WTC11 (cell line): ENCODE results near the gene C20orf144. TPM values are rescaled to one million over a fixed set of nuclear protein-coding genes. Genes with fewer than 3 reads are reported as not detected.

Experiments
- ATF1 ChIP-seq: sonication (generic); formaldehyde crosslinking; IDR thresholded peaks from 2 replicates; pipeline ENCODE4 v1.8.1; 2023; ENCODE audit warnings: mild to moderate bottlenecking, moderate library complexity, missing genetic modification reagents
- CBFB ChIP-seq: sonication (generic); formaldehyde crosslinking; IDR thresholded peaks from 2 replicates; pipeline ENCODE4 v1.8.1; 2022; ENCODE audit warnings: mild to moderate bottlenecking, low read depth, missing genetic modification reagents
- CREM ChIP-seq: sonication (generic); formaldehyde crosslinking; IDR thresholded peaks from 2 replicates; pipeline ENCODE4 v1.8.1; 2022; ENCODE audit warnings: mild to moderate bottlenecking, missing genetic modification reagents, moderate library complexity
- FOXK1 ChIP-seq: sonication (generic); formaldehyde crosslinking; IDR thresholded peaks from 2 replicates; pipeline ENCODE4 v1.8.0; 2022; ENCODE audit warnings: mild to moderate bottlenecking, moderate library complexity, missing genetic modification reagents
- FOXP1 ChIP-seq: sonication (generic); formaldehyde crosslinking; IDR thresholded peaks from 2 replicates; pipeline ENCODE4 v1.8.0; 2022; ENCODE audit warnings: missing genetic modification reagents, mild to moderate bottlenecking, moderate library complexity, borderline replicate concordance
- GABPB1 ChIP-seq: sonication (generic); formaldehyde crosslinking; IDR thresholded peaks from 2 replicates; pipeline ENCODE4 v1.8.1; 2023; ENCODE audit warnings: mild to moderate bottlenecking, missing genetic modification reagents
- GRHL2 ChIP-seq: fragments of 250-450 bp; sonication (Bioruptor Pico); IDR thresholded peaks from 2 replicates; pipeline ENCODE4 v1.8.0; 2022; ENCODE audit warnings: mild to moderate bottlenecking, moderate library complexity; ENCODE audit not compliant: insufficient replicate concordance, severe bottlenecking
- JUN ChIP-seq: sonication (generic); formaldehyde crosslinking; IDR thresholded peaks from 2 replicates; pipeline ENCODE4 v1.8.0; 2023; ENCODE audit warnings: mild to moderate bottlenecking, missing genetic modification reagents
- NR1H2 ChIP-seq: sonication (generic); formaldehyde crosslinking; IDR thresholded peaks from 2 replicates; pipeline ENCODE4 v1.9.0; 2021; ENCODE audit warnings: mild to moderate bottlenecking, moderate library complexity, missing genetic modification reagents
- NR2C2 ChIP-seq: sonication (generic); formaldehyde crosslinking; IDR thresholded peaks from 2 replicates; pipeline ENCODE4 v1.8.0; 2022; ENCODE audit warnings: mild to moderate bottlenecking, missing genetic modification reagents
- RELA ChIP-seq: sonication (generic); formaldehyde crosslinking; IDR thresholded peaks from 2 replicates; pipeline ENCODE4 v1.8.1; 2022; ENCODE audit warnings: missing genetic modification reagents, mild to moderate bottlenecking, borderline replicate concordance
- RORB ChIP-seq: fragments of 250-450 bp; sonication (Bioruptor Pico); IDR thresholded peaks from 2 replicates; pipeline ENCODE4 v1.9.0; 2021; ENCODE audit warnings: mild to moderate bottlenecking
- TEAD1 ChIP-seq: sonication (generic); formaldehyde crosslinking; IDR thresholded peaks from 2 replicates; pipeline ENCODE4 v1.8.0; 2022; ENCODE audit warnings: mild to moderate bottlenecking, missing genetic modification reagents
- TEAD4 ChIP-seq: sonication (generic); formaldehyde crosslinking; IDR thresholded peaks from 2 replicates; pipeline ENCODE4 v1.8.0; 2022; ENCODE audit warnings: mild to moderate bottlenecking, missing genetic modification reagents
- TP53 ChIP-seq: sonication (generic); formaldehyde crosslinking; IDR thresholded peaks from 2 replicates; pipeline ENCODE4 v1.8.1; 2023; ENCODE audit warnings: mild to moderate bottlenecking, missing genetic modification reagents
- ZBTB21 ChIP-seq: sonication (generic); formaldehyde crosslinking; IDR thresholded peaks from 2 replicates; pipeline ENCODE4 v1.8.1; 2023; ENCODE audit warnings: mild to moderate bottlenecking, missing genetic modification reagents, borderline replicate concordance
- ZNF232 ChIP-seq: sonication (generic); formaldehyde crosslinking; IDR thresholded peaks from 2 replicates; pipeline ENCODE4 v1.8.0; 2022; ENCODE audit warnings: mild to moderate bottlenecking, missing genetic modification reagents
- ZNF396 ChIP-seq: fragments of 250-450 bp; sonication (Bioruptor Pico); IDR thresholded peaks from 2 replicates; pipeline ENCODE4 v1.8.0; 2021; ENCODE audit warnings: mild to moderate bottlenecking, moderate library complexity, borderline replicate concordance
- ZNF671 ChIP-seq: fragments of 250-450 bp; sonication (Bioruptor Pico); IDR thresholded peaks from 2 replicates; pipeline ENCODE4 v1.8.0; 2021; ENCODE audit warnings: mild to moderate bottlenecking
- total RNA-seq: library from RNA; stranded (reverse); gene quantifications from 3 replicates; pipeline ENCODE4 v1.2.3, GENCODE V29; 2021
- TF ChIP-seq, protein P1 (sequence below): sonication (generic); formaldehyde crosslinking; IDR thresholded peaks from 2 replicates; pipeline ENCODE4 v1.8.0; 2023; ENCODE audit warnings: missing genetic modification reagents
- TF ChIP-seq, protein P2 (sequence below): sonication (generic); formaldehyde crosslinking; IDR thresholded peaks from 2 replicates; pipeline ENCODE4 v1.8.1; 2023; ENCODE audit warnings: mild to moderate bottlenecking, missing genetic modification reagents, moderate library complexity
- TF ChIP-seq, protein P3 (sequence below): sonication (generic); formaldehyde crosslinking; IDR thresholded peaks from 2 replicates; pipeline ENCODE4 v1.8.1; 2023; ENCODE audit warnings: mild to moderate bottlenecking, missing genetic modification reagents
- TF ChIP-seq, protein P4 (sequence below): fragments of 200-600 bp; IDR thresholded peaks from 2 replicates; pipeline ENCODE4 v1.8.0; 2022; ENCODE audit warnings: antibody characterized with exemption
- TF ChIP-seq, protein P5 (sequence below): sonication (generic); formaldehyde crosslinking; IDR thresholded peaks from 2 replicates; pipeline ENCODE4 v1.8.1; 2023; ENCODE audit warnings: mild to moderate bottlenecking, missing genetic modification reagents, moderate library complexity
- TF ChIP-seq, protein P6 (sequence below): sonication (generic); formaldehyde crosslinking; IDR thresholded peaks from 2 replicates; pipeline ENCODE4 v1.8.1; 2022; ENCODE audit warnings: mild to moderate bottlenecking, moderate library complexity, missing genetic modification reagents
- TF ChIP-seq, protein P7 (sequence below): sonication (generic); formaldehyde crosslinking; IDR thresholded peaks from 2 replicates; pipeline ENCODE4 v1.8.0; 2022; ENCODE audit warnings: mild to moderate bottlenecking, missing genetic modification reagents
- TF ChIP-seq, protein P8 (sequence below): sonication (generic); formaldehyde crosslinking; conservative IDR thresholded peaks from 2 replicates; pipeline ENCODE4 v1.8.1; 2022; ENCODE audit warnings: mild to moderate bottlenecking, missing genetic modification reagents
- TF ChIP-seq, protein P9 (sequence below): sonication (generic); formaldehyde crosslinking; IDR thresholded peaks from 2 replicates; pipeline ENCODE4 v1.8.1; 2023; ENCODE audit warnings: mild to moderate bottlenecking, missing genetic modification reagents
- TF ChIP-seq, protein P10 (sequence below): sonication (generic); formaldehyde crosslinking; IDR thresholded peaks from 2 replicates; pipeline ENCODE4 v1.8.0; 2022; ENCODE audit warnings: missing genetic modification reagents

Gene C20orf144
- total RNA-seq, 1 experiment from 2014 or later = 0.09 TPM

DNA sequence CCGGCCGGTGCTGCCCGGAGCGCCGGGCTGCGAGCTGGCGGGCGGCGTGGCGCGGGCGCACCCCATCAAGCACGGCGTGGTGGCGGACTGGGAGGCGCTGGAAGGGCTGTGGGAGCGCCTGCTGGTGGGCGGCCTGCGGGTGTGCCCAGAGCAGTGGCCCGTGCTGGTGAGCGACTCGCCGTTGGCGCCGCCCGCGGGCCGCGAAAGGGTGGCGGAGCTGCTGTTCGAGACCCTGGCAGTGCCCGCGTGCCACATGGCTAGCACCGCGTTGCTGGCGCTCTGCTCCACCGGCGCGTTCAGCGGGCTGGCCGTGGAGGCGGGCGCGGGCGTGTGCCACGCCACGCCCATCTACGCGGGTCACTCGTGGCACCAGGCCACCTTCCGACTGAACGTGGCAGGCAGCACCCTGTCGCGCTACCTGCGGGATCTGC lies 5.1 kb downstream of the C20orf144 start (continued):
- TF ChIP-seq CBFB = no peak
- no peak for TF ChIP-seq TEAD4 (CRISPR knock-in tag)
- TF ChIP-seq, protein P1, sequence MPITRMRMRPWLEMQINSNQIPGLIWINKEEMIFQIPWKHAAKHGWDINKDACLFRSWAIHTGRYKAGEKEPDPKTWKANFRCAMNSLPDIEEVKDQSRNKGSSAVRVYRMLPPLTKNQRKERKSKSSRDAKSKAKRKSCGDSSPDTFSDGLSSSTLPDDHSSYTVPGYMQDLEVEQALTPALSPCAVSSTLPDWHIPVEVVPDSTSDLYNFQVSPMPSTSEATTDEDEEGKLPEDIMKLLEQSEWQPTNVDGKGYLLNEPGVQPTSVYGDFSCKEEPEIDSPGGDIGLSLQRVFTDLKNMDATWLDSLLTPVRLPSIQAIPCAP (CRISPR knock-in tag) = no peak
- TF ChIP-seq, protein P2, sequence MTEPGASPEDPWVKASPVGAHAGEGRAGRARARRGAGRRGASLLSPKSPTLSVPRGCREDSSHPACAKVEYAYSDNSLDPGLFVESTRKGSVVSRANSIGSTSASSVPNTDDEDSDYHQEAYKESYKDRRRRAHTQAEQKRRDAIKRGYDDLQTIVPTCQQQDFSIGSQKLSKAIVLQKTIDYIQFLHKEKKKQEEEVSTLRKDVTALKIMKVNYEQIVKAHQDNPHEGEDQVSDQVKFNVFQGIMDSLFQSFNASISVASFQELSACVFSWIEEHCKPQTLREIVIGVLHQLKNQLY (CRISPR knock-in tag) = no peak
- no peak for TF ChIP-seq ZNF232
- TF ChIP-seq, protein P3, sequence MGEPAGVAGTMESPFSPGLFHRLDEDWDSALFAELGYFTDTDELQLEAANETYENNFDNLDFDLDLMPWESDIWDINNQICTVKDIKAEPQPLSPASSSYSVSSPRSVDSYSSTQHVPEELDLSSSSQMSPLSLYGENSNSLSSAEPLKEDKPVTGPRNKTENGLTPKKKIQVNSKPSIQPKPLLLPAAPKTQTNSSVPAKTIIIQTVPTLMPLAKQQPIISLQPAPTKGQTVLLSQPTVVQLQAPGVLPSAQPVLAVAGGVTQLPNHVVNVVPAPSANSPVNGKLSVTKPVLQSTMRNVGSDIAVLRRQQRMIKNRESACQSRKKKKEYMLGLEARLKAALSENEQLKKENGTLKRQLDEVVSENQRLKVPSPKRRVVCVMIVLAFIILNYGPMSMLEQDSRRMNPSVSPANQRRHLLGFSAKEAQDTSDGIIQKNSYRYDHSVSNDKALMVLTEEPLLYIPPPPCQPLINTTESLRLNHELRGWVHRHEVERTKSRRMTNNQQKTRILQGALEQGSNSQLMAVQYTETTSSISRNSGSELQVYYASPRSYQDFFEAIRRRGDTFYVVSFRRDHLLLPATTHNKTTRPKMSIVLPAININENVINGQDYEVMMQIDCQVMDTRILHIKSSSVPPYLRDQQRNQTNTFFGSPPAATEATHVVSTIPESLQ (CRISPR knock-in tag) = no peak
- TF ChIP-seq, protein P4, sequence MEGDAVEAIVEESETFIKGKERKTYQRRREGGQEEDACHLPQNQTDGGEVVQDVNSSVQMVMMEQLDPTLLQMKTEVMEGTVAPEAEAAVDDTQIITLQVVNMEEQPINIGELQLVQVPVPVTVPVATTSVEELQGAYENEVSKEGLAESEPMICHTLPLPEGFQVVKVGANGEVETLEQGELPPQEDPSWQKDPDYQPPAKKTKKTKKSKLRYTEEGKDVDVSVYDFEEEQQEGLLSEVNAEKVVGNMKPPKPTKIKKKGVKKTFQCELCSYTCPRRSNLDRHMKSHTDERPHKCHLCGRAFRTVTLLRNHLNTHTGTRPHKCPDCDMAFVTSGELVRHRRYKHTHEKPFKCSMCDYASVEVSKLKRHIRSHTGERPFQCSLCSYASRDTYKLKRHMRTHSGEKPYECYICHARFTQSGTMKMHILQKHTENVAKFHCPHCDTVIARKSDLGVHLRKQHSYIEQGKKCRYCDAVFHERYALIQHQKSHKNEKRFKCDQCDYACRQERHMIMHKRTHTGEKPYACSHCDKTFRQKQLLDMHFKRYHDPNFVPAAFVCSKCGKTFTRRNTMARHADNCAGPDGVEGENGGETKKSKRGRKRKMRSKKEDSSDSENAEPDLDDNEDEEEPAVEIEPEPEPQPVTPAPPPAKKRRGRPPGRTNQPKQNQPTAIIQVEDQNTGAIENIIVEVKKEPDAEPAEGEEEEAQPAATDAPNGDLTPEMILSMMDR = no peak
- TF ChIP-seq TEAD1 (CRISPR knock-in tag) = no peak
- TF ChIP-seq, protein P5, sequence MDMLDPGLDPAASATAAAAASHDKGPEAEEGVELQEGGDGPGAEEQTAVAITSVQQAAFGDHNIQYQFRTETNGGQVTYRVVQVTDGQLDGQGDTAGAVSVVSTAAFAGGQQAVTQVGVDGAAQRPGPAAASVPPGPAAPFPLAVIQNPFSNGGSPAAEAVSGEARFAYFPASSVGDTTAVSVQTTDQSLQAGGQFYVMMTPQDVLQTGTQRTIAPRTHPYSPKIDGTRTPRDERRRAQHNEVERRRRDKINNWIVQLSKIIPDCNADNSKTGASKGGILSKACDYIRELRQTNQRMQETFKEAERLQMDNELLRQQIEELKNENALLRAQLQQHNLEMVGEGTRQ (CRISPR knock-in tag) = no peak
- 0 out of 2 replicates have a peak, but pooled peaks have one; percentile 51 for TF ChIP-seq CREM
- no peak for TF ChIP-seq ZBTB21
- TF ChIP-seq, protein P6, sequence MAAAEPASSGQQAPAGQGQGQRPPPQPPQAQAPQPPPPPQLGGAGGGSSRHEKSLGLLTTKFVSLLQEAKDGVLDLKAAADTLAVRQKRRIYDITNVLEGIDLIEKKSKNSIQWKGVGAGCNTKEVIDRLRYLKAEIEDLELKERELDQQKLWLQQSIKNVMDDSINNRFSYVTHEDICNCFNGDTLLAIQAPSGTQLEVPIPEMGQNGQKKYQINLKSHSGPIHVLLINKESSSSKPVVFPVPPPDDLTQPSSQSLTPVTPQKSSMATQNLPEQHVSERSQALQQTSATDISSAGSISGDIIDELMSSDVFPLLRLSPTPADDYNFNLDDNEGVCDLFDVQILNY = peak; percentile 60; the same call in 1 of the 2 replicates
- TF ChIP-seq RORB (CRISPR knock-in tag) = no peak
- TF ChIP-seq GRHL2 (CRISPR knock-in tag) = no peak
- TF ChIP-seq FOXK1 (CRISPR knock-in tag) = no peak
- TF ChIP-seq NR1H2 (CRISPR knock-in tag) = no peak
- TF ChIP-seq, protein P7, sequence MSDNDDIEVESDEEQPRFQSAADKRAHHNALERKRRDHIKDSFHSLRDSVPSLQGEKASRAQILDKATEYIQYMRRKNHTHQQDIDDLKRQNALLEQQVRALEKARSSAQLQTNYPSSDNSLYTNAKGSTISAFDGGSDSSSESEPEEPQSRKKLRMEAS = no peak
- TF ChIP-seq ZNF396 (CRISPR knock-in tag) = no peak
- TF ChIP-seq, protein P8, sequence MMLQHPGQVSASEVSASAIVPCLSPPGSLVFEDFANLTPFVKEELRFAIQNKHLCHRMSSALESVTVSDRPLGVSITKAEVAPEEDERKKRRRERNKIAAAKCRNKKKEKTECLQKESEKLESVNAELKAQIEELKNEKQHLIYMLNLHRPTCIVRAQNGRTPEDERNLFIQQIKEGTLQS (CRISPR knock-in tag) = no peak
- TF ChIP-seq, protein P9, sequence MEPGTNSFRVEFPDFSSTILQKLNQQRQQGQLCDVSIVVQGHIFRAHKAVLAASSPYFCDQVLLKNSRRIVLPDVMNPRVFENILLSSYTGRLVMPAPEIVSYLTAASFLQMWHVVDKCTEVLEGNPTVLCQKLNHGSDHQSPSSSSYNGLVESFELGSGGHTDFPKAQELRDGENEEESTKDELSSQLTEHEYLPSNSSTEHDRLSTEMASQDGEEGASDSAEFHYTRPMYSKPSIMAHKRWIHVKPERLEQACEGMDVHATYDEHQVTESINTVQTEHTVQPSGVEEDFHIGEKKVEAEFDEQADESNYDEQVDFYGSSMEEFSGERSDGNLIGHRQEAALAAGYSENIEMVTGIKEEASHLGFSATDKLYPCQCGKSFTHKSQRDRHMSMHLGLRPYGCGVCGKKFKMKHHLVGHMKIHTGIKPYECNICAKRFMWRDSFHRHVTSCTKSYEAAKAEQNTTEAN (CRISPR knock-in tag) = no peak
- no peak for TF ChIP-seq ZNF671 (CRISPR knock-in tag)
- TF ChIP-seq JUN (CRISPR knock-in tag) = 0 out of 2 replicates have a peak, but pooled peaks have one; percentile 75
- TF ChIP-seq FOXP1 (CRISPR knock-in tag) = no peak
- TF ChIP-seq TP53 (CRISPR knock-in tag) = peak; percentile 52
- peak; percentile 17; the same call in 1 of the 2 replicates for TF ChIP-seq NR2C2 (CRISPR knock-in tag)
- TF ChIP-seq RELA (CRISPR knock-in tag) = peak; percentile 78; the same call in 1 of the 2 replicates
- TF ChIP-seq, protein P10, sequence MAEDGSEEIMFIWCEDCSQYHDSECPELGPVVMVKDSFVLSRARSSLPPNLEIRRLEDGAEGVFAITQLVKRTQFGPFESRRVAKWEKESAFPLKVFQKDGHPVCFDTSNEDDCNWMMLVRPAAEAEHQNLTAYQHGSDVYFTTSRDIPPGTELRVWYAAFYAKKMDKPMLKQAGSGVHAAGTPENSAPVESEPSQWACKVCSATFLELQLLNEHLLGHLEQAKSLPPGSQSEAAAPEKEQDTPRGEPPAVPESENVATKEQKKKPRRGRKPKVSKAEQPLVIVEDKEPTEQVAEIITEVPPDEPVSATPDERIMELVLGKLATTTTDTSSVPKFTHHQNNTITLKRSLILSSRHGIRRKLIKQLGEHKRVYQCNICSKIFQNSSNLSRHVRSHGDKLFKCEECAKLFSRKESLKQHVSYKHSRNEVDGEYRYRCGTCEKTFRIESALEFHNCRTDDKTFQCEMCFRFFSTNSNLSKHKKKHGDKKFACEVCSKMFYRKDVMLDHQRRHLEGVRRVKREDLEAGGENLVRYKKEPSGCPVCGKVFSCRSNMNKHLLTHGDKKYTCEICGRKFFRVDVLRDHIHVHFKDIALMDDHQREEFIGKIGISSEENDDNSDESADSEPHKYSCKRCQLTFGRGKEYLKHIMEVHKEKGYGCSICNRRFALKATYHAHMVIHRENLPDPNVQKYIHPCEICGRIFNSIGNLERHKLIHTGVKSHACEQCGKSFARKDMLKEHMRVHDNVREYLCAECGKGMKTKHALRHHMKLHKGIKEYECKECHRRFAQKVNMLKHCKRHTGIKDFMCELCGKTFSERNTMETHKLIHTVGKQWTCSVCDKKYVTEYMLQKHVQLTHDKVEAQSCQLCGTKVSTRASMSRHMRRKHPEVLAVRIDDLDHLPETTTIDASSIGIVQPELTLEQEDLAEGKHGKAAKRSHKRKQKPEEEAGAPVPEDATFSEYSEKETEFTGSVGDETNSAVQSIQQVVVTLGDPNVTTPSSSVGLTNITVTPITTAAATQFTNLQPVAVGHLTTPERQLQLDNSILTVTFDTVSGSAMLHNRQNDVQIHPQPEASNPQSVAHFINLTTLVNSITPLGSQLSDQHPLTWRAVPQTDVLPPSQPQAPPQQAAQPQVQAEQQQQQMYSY = no peak
- no peak for TF ChIP-seq GABPB1 (CRISPR knock-in tag)
- no peak for TF ChIP-seq ATF1 (CRISPR knock-in tag)
